Nephron (organoid): ENCODE data around the gene ATF6B.

Source experiments
- H3K27ac Mint-ChIP-seq, 3 experiments: 2 replicates each; pipeline ENCODE4 v1.8.0; 2020; ENCODE audit warnings: mixed read lengths in 3 of 3, mild to moderate bottlenecking in 2 of 3, moderate library complexity in 1 of 3
- H3K27me3 Mint-ChIP-seq: 2 replicates; pipeline ENCODE4 v1.8.0; 2021; ENCODE audit warnings: low read depth, mild to moderate bottlenecking, moderate library complexity, mixed read lengths
- H3K36me3 Mint-ChIP-seq: 2 replicates; pipeline ENCODE4 v1.8.0; 2020; ENCODE audit warnings: low read depth, mixed read lengths
- H3K4me1 Mint-ChIP-seq: 2 replicates; pipeline ENCODE4 v1.8.0; 2020; ENCODE audit warnings: mixed read lengths
- H3K4me3 Mint-ChIP-seq, 3 experiments: 2 replicates each; pipeline ENCODE4 v1.8.0; 2020; ENCODE audit warnings: mild to moderate bottlenecking in 3 of 3, mixed read lengths in 3 of 3, moderate library complexity in 2 of 3
- H3K9me3 Mint-ChIP-seq: 2 replicates; pipeline ENCODE4 v1.8.0; 2020; ENCODE audit warnings: mixed read lengths
- CTCF ChIP-seq, 3 experiments: fragments of 200-600 bp; sonication (generic); IDR thresholded peaks; one replicate each; pipeline ENCODE4 v1.5.0; 2021; ENCODE audit warnings: antibody characterized with exemption in 3 of 3; ENCODE audit not compliant: unreplicated experiment in 3 of 3

The ATF6B gene

GRCh38 chr6:32086661-32087573, 41.1 kb downstream of the ATF6B start:
- peaks cover 28% of the 10 kb centered on the region for H3K4me1 Mint-ChIP-seq
- H3K4me3 Mint-ChIP-seq = peak overlapping the region in 1 of 3 experiments; percentile 11
- peak overlapping the region in 2 of 3 experiments; percentile 37 to 70 for H3K27ac Mint-ChIP-seq
- no peaks in the 10 kb centered on the region for H3K9me3 Mint-ChIP-seq
- H3K27me3 Mint-ChIP-seq = peaks cover 30% of the 10 kb centered on the region
- no peak for TF ChIP-seq CTCF (IDR thresholded peaks at IDR 0.05; ENCODE audit: unreplicated experiment in 3 of 3)
- H3K36me3 Mint-ChIP-seq = no peaks in the 10 kb centered on the region

GRCh38 chr6:32085759-32086459, 42.1 kb downstream of the ATF6B start:
- Mint-ChIP-seq H3K27ac (peak overlapping the region in 2 of 3 experiments; percentile 37 to 70), H3K27me3 (peaks cover 33% of the 10 kb centered on the region), H3K36me3 (no peaks in the 10 kb centered on the region), H3K9me3 (no peaks in the 10 kb centered on the region), H3K4me3 (no peak overlapping the region), H3K4me1 (peaks cover 37% of the 10 kb centered on the region)
- no peak for TF ChIP-seq CTCF (IDR thresholded peaks at IDR 0.05; ENCODE audit: unreplicated experiment in 3 of 3)

GRCh38 chr6:32084780-32085179, 43.3 kb downstream of the ATF6B start:
- no peak for TF ChIP-seq CTCF (IDR thresholded peaks at IDR 0.05; ENCODE audit: unreplicated experiment in 3 of 3)
- H3K27ac Mint-ChIP-seq = peak overlapping the region in 2 of 3 experiments; percentile 40 to 79
- peaks cover 42% of the 10 kb centered on the region for H3K4me1 Mint-ChIP-seq
- H3K36me3 Mint-ChIP-seq = no peaks in the 10 kb centered on the region
- H3K4me3 Mint-ChIP-seq = no peak overlapping the region
- no peaks in the 10 kb centered on the region for H3K9me3 Mint-ChIP-seq
- peaks cover 28% of the 10 kb centered on the region for H3K27me3 Mint-ChIP-seq

GRCh38 chr6:32083812-32084768, 44.0 kb downstream of the ATF6B start:
- Mint-ChIP-seq H3K27me3 (peaks cover 28% of the 10 kb centered on the region), H3K27ac (peak overlapping the region in 2 of 3 experiments; percentile 54 to 79), H3K4me3 (no peak overlapping the region), H3K36me3 (no peaks in the 10 kb centered on the region), H3K9me3 (no peaks in the 10 kb centered on the region), H3K4me1 (peaks cover 49% of the 10 kb centered on the region)
- no peak for TF ChIP-seq CTCF (IDR thresholded peaks at IDR 0.05; ENCODE audit: unreplicated experiment in 3 of 3)

- TF ChIP-seq CTCF (IDR thresholded peaks at IDR 0.05; ENCODE audit: unreplicated experiment in 3 of 3) = no peak
- peak overlapping the region in 2 of 3 experiments; percentile 42 to 79 for H3K27ac Mint-ChIP-seq
- peaks cover 49% of the 10 kb centered on the region for H3K4me1 Mint-ChIP-seq
- no peaks in the 10 kb centered on the region for H3K36me3 Mint-ChIP-seq
- H3K9me3 Mint-ChIP-seq = no peaks in the 10 kb centered on the region
- H3K27me3 Mint-ChIP-seq = peaks cover 24% of the 10 kb centered on the region
- H3K4me3 Mint-ChIP-seq = no peak overlapping the region
Observed at GRCh38 chr6:32082935-32083334, 45.1 kb downstream of the ATF6B start.
